ENCODE results near the gene GLDN. TPM values are rescaled to one million over a fixed set of nuclear protein-coding genes. Genes with fewer than 3 reads are reported as not detected.
"Not testable (repeated sequence)": the region's sequence is repeated elsewhere in the genome, so short reads cannot be mapped to it uniquely, and the experiment has no call there.

Gene GLDN
- total RNA-seq, 4 donors from 2014 or later, result 0.27 to 1.8 (median 1.2) TPM

- no peaks in the 10 kb centered on the region for H3K36me3 ChIP-seq
- no peak overlapping the region for H3K4me3 ChIP-seq (replicated peaks in 1 of 3)
- no peak overlapping the region for H3K27ac ChIP-seq
- H3K9me3 ChIP-seq, result no peaks in the 10 kb centered on the region
- peak in 1 of 2 donors; percentile 21 for DNase-seq
- 93 to 94% methylated on average over 9 of the region's 9 CpGs for WGBS, 2 donors
- intact Hi-C loops (cut with DNase I), result no loop called here
- peaks cover 7 to 22% of the 10 kb centered on the region in 2 donors for H3K4me1 ChIP-seq
- no peaks in the 10 kb centered on the region for H3K27me3 ChIP-seq
- TF ChIP-seq CTCF (IDR thresholded peaks at IDR 0.05), result no peak
- TF ChIP-seq POLR2A (IDR thresholded peaks at IDR 0.05), result no peak
Observed at GRCh38 chr15:51403946-51404695, 62.7 kb downstream of the GLDN start.

GRCh38 chr15:51405693-51406523, 64.5 kb downstream of the GLDN start:
- no peaks in the 10 kb centered on the region for H3K27me3 ChIP-seq
- peak overlapping the region; percentile 25 to 54 (median 50) for H3K27ac ChIP-seq
- H3K4me3 ChIP-seq (replicated peaks in 1 of 3), result no peak overlapping the region
- H3K4me1 ChIP-seq, result peaks cover 7 to 22% of the 10 kb centered on the region in 2 donors
- no peak for TF ChIP-seq CTCF (IDR thresholded peaks at IDR 0.05)
- TF ChIP-seq POLR2A (IDR thresholded peaks at IDR 0.05), result no peak
- H3K36me3 ChIP-seq, result no peaks in the 10 kb centered on the region
- peak; percentile 28 to 31 for DNase-seq
- no peaks in the 10 kb centered on the region for H3K9me3 ChIP-seq
- intact Hi-C loops (cut with DNase I), result no loop called here
- WGBS, 2 donors, result 50 to 53% methylated on average over 11 of the region's 11 CpGs

DNA sequence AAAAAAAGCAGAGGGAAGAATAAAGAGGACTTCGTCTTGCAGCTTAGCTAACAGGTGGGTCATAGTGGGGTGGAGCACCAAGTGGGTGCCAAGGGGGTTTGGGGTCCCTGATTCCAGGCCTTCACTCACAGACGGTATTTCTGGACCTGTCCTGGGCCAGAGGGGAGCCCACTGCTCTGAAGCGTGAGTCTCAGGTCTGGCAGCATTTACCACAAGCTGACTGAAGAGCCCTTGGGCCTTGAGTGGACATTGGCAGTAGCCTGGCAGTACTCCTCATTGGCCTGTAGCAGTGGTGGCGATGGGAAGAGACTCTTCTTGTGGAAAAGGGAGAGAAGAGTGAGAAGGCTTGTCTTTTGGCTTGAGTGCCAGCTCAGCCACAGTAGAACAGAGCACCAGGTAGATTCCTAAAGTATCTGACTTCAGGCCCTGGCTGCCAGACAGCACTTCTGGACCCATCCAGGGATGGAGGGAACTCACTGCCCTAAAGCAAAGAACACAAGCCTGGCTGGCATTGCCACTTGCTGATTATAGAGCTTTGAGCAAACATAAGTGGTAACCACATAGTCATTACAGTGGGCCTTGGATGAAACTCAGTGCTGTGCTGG, 72.9 kb downstream of the GLDN start:
- Histone ChIP-seq H3K36me3 (no peaks in the 10 kb centered on the region), H3K9me3 (no peaks in the 10 kb centered on the region), H3K4me3 (replicated peaks in 1 of 3) (no peak overlapping the region), H3K4me1 (peaks cover 20 to 24% of the 10 kb centered on the region in 2 donors), H3K27me3 (no peaks in the 10 kb centered on the region), H3K27ac (peak overlapping the region; percentile 86 to 96 (median 86))
- intact Hi-C loops (cut with DNase I), result no loop called here
- TF ChIP-seq CTCF (IDR thresholded peaks at IDR 0.05) (peak in 3 of 6 experiments; percentile 19 to 50 (median 39)), POLR2A (IDR thresholded peaks at IDR 0.05) (peak in 1 of 2 donors; percentile 54)
- whole genome bisulfite sequencing, 2 donors, result 42 to 56% methylated on average over 4 of the region's 4 CpGs
- peak; percentile 97 for DNase-seq

DNA sequence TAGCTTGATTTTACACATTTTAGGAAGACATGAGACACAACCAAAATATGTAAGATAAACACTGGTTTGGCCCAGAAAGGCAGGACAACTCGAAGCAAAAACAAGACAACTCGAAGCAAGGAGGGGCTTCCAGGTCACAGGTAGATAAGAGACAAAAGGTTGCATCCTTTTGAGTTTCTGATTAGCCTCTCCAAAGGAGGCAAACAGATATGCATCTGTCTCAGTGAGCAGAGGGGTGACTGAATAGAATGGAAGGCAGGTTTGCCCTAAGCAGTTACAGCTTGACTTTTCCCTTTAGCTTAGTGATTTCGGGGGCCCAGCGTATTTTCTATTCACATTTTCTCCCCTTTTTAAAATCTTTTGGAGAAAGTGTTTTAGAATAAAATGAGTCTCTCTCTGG, 74.7 kb downstream of the GLDN start:
- 66 to 70% methylated on average over 4 of the region's 4 CpGs for WGBS, 2 donors
- no peaks in the 10 kb centered on the region for H3K27me3 ChIP-seq

GRCh38 chr15:51423040-51423439, 81.6 kb downstream of the GLDN start:
- H3K36me3 ChIP-seq; H3K27me3 ChIP-seq; H3K27ac ChIP-seq; DNase-seq; H3K9me3 ChIP-seq; intact Hi-C loops (cut with DNase I); H3K4me3 ChIP-seq (replicated peaks in 1 of 3): not testable (repeated sequence)
- H3K4me1 ChIP-seq, result peaks cover 4 to 16% of the 10 kb centered on the region in 2 donors
- 98 to 99% methylated on average over 7 to 8 of the region's 16 CpGs for WGBS, 2 donors

More for the DNA sequence above, 74.7 kb downstream of the GLDN start:
- Histone ChIP-seq H3K9me3 (no peaks in the 10 kb centered on the region), H3K27ac (peak overlapping the region in 2 of 3 donors; percentile 81), H3K4me3 (replicated peaks in 1 of 3) (no peak overlapping the region), H3K36me3 (no peaks in the 10 kb centered on the region), H3K4me1 (peaks cover 20 to 24% of the 10 kb centered on the region in 2 donors)
- no peak for TF ChIP-seq CTCF (IDR thresholded peaks at IDR 0.05)
- TF ChIP-seq POLR2A (IDR thresholded peaks at IDR 0.05), result no peak
- intact Hi-C loops (cut with DNase I), result no loop called here
- DNase-seq, result no peak

All from thyroid gland (tissue), 4 donors.